ENCODE data around the gene PTPRE. TPM values are rescaled to one million over a fixed set of nuclear protein-coding genes. Genes with fewer than 3 reads are reported as not detected.

Gene PTPRE
- total RNA-seq, 1 donor from 2014 or later, result 2.4 TPM

DNA sequence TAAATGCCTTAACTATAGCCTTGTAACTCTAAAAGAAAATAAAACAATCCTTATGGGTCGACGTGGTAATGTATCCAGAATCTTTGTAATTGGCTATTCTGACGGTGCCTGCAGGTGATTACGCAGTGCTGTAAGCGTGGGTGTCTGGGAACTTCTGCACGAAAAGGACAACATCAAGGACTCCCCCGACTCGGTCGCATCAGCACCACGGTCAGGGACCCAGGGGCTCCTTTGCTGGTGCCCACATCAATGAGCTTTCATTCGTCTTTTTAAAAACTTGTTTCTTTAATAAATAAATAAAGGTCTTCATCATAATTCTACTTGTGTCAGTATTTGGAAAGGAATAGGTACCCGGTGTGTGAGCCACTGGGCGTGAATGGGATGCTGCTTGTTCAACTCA is 206.1 kb downstream of the PTPRE start:
- H3K4me3 Mint-ChIP-seq (ENCODE audit: low read depth), result no peak overlapping the region
- no peaks in the 10 kb centered on the region for H3K27me3 Mint-ChIP-seq
- H3K36me3 Mint-ChIP-seq (ENCODE audit: insufficient read depth), result peaks cover 4% of the 10 kb centered on the region
- DNase-seq (ENCODE audit: low spot score, unreplicated experiment), result no peak
- TF ChIP-seq, protein P1, sequence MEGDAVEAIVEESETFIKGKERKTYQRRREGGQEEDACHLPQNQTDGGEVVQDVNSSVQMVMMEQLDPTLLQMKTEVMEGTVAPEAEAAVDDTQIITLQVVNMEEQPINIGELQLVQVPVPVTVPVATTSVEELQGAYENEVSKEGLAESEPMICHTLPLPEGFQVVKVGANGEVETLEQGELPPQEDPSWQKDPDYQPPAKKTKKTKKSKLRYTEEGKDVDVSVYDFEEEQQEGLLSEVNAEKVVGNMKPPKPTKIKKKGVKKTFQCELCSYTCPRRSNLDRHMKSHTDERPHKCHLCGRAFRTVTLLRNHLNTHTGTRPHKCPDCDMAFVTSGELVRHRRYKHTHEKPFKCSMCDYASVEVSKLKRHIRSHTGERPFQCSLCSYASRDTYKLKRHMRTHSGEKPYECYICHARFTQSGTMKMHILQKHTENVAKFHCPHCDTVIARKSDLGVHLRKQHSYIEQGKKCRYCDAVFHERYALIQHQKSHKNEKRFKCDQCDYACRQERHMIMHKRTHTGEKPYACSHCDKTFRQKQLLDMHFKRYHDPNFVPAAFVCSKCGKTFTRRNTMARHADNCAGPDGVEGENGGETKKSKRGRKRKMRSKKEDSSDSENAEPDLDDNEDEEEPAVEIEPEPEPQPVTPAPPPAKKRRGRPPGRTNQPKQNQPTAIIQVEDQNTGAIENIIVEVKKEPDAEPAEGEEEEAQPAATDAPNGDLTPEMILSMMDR (IDR thresholded peaks at IDR 0.05; ENCODE audit: unreplicated experiment), result no peak
- H3K4me1 Mint-ChIP-seq (ENCODE audit: low read depth), result no peaks in the 10 kb centered on the region
- H3K9me3 Mint-ChIP-seq (ENCODE audit: low read depth), result no peaks in the 10 kb centered on the region
- no peak overlapping the region for H3K27ac Mint-ChIP-seq

DNA sequence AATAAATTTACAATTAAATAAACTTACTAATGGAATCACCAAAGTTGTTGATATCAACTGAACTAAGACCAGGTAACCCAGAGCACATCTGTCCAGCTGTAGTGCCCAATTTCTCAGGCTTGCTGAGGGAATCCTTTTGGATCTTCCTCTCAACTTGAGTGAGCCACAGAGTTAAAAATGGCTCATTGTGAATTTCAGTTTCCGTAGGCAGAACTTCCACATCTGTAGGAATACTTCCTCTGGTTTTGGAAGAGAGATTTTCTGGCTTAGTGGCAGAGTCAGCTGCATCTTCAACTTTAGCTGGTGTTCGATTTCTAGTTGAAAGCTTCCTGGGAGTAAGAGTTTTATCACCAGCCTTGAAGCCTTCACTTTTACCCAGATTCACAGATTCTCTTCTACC is 208.0 kb downstream of the PTPRE start:
- H3K27me3 Mint-ChIP-seq, result no peaks in the 10 kb centered on the region
- peaks cover 11% of the 10 kb centered on the region for H3K36me3 Mint-ChIP-seq (ENCODE audit: insufficient read depth)
- TF ChIP-seq, protein P1 (IDR thresholded peaks at IDR 0.05; ENCODE audit: unreplicated experiment), result no peak
- H3K4me3 Mint-ChIP-seq (ENCODE audit: low read depth), result no peak overlapping the region
- H3K9me3 Mint-ChIP-seq (ENCODE audit: low read depth), result no peaks in the 10 kb centered on the region
- no peak overlapping the region for H3K27ac Mint-ChIP-seq
- DNase-seq (ENCODE audit: low spot score, unreplicated experiment), result no peak
- H3K4me1 Mint-ChIP-seq (ENCODE audit: low read depth), result no peaks in the 10 kb centered on the region

DNA sequence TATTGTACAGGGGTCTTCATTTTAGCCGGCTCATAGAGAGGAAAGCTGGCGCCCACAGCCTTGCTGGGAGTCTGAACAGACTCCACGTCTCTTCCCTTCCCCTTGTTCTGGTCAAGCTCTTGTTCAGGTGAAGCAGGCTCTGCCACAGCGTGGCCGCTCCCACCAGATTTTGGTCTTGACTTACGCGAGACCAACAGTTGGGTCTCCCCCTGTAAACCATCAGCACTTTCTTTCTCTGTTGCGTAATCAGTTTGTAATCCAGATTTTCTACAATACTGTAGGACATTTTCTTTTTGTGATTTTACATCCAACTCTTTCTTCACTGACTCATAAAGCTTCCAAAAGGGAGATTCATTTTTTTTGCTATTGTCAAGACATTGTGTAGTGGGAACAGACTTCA is 208.5 kb downstream of the PTPRE start:
- Mint-ChIP-seq H3K36me3 (ENCODE audit: insufficient read depth) (peaks cover 11% of the 10 kb centered on the region), H3K4me3 (ENCODE audit: low read depth) (no peak overlapping the region), H3K27ac (no peak overlapping the region), H3K27me3 (no peaks in the 10 kb centered on the region), H3K4me1 (ENCODE audit: low read depth) (no peaks in the 10 kb centered on the region), H3K9me3 (ENCODE audit: low read depth) (no peaks in the 10 kb centered on the region)
- DNase-seq (ENCODE audit: low spot score, unreplicated experiment), result no peak
- TF ChIP-seq, protein P1 (IDR thresholded peaks at IDR 0.05; ENCODE audit: unreplicated experiment), result no peak

DNA sequence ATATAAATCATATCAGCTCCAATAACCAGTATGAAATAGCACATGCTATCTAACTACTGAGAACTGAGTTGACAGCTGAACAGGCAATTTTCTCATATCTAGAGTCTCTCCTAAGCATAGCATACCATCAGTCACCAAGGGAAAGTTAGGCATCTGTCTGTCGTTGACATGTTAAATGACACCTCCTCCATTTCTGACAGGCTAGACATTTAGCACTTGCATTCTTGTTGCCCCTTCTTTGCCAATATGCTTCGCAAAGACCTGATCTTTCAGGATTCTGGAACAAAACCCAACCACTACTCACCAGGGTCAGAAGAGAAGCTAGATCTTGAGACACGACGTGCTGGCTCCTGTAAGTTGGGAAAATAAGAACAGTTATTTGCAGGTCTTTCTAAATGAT is 209.3 kb downstream of the PTPRE start:
- Mint-ChIP-seq H3K9me3 (ENCODE audit: low read depth) (no peaks in the 10 kb centered on the region), H3K27ac (no peak overlapping the region), H3K4me3 (ENCODE audit: low read depth) (no peak overlapping the region), H3K4me1 (ENCODE audit: low read depth) (no peaks in the 10 kb centered on the region), H3K27me3 (no peaks in the 10 kb centered on the region), H3K36me3 (ENCODE audit: insufficient read depth) (peaks cover 13% of the 10 kb centered on the region)
- DNase-seq (ENCODE audit: low spot score, unreplicated experiment), result no peak
- TF ChIP-seq, protein P1 (IDR thresholded peaks at IDR 0.05; ENCODE audit: unreplicated experiment), result no peak

DNA sequence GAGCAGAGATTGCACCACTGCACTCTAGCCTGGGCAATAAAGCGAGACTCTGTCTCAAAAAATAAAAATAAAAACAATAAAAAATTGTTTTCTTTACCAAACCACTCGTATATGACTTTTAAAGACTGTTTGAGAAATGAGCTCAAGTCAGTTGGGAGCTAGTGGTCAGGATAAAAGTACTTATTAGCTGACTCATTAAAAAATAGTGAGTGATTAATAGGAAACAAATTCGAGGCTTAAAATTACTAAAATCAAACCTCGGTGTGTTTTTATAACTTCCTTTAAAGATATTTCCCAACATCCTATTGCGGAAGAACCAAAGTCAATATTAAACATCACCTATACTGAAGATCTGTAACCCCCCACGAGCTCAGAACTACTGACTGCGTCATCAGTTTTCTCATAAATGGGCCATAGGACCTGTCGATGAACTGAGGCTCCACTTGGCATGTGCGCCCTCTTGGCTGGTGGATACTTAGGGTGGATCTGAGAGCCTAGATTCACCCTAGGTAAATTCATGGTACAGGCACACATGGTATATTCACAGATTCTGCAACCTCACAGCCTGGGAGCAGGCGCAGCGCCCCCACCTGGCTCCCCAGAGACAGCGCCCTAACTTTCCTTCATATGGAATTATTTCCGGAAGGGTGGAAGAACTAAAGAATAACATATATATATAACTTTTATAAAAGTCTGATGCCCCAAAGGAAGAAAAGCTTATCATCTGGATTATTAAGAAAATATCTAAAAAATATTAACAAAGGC is 210.1 kb downstream of the PTPRE start:
- Mint-ChIP-seq H3K36me3 (ENCODE audit: insufficient read depth) (peaks cover 13% of the 10 kb centered on the region), H3K4me3 (ENCODE audit: low read depth) (no peak overlapping the region)
- DNase-seq (ENCODE audit: low spot score, unreplicated experiment), result no peak

More for the DNA sequence above, 210.1 kb downstream of the PTPRE start:
- TF ChIP-seq, protein P1 (IDR thresholded peaks at IDR 0.05; ENCODE audit: unreplicated experiment), result peak; percentile 31
- no peak overlapping the region for H3K27ac Mint-ChIP-seq
- no peaks in the 10 kb centered on the region for H3K4me1 Mint-ChIP-seq (ENCODE audit: low read depth)
- no peaks in the 10 kb centered on the region for H3K9me3 Mint-ChIP-seq (ENCODE audit: low read depth)
- no peaks in the 10 kb centered on the region for H3K27me3 Mint-ChIP-seq

Measured in progenitor cell of endocrine pancreas (in vitro differentiated cells).